A549 (cell line): ENCODE measurements around the gene TMEM108.

ENCODE experiments used
- CHD4 ChIP-seq: fragments of 200-600 bp; sonication (generic); IDR thresholded peaks from 2 replicates; pipeline ENCODE4 v1.6.1; 2016; ENCODE audit warnings: antibody characterized with exemption, mild to moderate bottlenecking, borderline replicate concordance
- NFE2L2 ChIP-seq: fragments of 150-350 bp; conservative IDR thresholded peaks from 2 replicates; pipeline ENCODE4 v1.6.1; 2014; ENCODE audit warnings: low read length
- POLR2A ChIP-seq: IDR thresholded peaks from 2 replicates; pipeline ENCODE4 v1.6.1; 2012; ENCODE audit warnings: mild to moderate bottlenecking, low read length
- RFX5 ChIP-seq: fragments of 450-650 bp; IDR thresholded peaks from 2 replicates; pipeline ENCODE4 v1.7.1; 2014; ENCODE audit warnings: antibody characterized with exemption, mild to moderate bottlenecking, moderate library complexity
- RNF2 ChIP-seq: fragments of 200-600 bp; sonication (generic); IDR thresholded peaks from 2 replicates; pipeline ENCODE4 v1.6.1; 2016; ENCODE audit warnings: low read depth, mild to moderate bottlenecking, antibody characterized with exemption, moderate library complexity, borderline replicate concordance
- SREBF2 ChIP-seq: fragments of 450-650 bp; IDR thresholded peaks from 2 replicates; pipeline ENCODE4 v1.6.1; 2014; ENCODE audit warnings: mild to moderate bottlenecking, moderate library complexity
- TF ChIP-seq, protein P1 (sequence below): fragments of 200-600 bp; sonication (generic); IDR thresholded peaks from 2 replicates; pipeline ENCODE4 v1.6.1; 2016; ENCODE audit warnings: antibody characterized with exemption, mild to moderate bottlenecking, moderate library complexity
- TF ChIP-seq, protein P2 (sequence below): fragments of >200 bp; sonication (Bioruptor Twin); formaldehyde crosslinking; IDR thresholded peaks from 3 replicates; pipeline ENCODE4 v1.5.1; 2016
- TF ChIP-seq, protein P3 (sequence below): IDR thresholded peaks from 2 replicates; pipeline ENCODE4 v1.6.1; 2012
- TF ChIP-seq, protein P4 (sequence below): fragments of 450-650 bp; IDR thresholded peaks from 2 replicates; pipeline ENCODE4 v1.6.1; 2014; ENCODE audit warnings: antibody characterized with exemption
- TF ChIP-seq, protein P5 (sequence below): IDR thresholded peaks from 2 replicates; pipeline ENCODE4 v1.6.1; 2012

DNA sequence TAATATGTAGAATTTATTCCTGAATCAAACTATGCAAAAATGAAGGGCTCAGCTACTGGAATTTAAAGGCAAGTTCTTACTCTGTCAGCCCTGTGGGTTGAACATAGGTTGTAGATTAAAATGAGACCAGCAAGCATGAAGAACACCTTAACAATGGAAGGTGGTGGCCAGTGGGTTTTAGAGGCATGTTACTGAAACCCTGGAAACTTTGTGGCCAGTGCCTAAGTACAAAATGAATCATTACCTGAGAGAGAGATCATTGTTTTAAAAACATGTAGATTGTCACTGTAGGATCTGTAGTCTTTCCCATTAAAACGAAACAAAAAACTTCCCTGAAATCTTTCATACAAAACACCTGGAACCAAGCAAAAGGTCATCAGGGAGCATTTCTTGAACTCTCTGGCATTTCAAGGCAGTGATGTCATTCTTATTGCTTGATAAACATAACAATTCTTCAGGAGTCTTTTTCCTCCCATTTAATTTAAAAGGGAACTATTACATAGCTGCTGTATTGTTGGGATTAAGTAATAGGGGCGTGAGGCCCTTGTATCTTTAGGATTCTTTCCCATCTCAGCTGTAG lies 51.8 kb downstream of the TMEM108 start:
- TF ChIP-seq, protein P1, sequence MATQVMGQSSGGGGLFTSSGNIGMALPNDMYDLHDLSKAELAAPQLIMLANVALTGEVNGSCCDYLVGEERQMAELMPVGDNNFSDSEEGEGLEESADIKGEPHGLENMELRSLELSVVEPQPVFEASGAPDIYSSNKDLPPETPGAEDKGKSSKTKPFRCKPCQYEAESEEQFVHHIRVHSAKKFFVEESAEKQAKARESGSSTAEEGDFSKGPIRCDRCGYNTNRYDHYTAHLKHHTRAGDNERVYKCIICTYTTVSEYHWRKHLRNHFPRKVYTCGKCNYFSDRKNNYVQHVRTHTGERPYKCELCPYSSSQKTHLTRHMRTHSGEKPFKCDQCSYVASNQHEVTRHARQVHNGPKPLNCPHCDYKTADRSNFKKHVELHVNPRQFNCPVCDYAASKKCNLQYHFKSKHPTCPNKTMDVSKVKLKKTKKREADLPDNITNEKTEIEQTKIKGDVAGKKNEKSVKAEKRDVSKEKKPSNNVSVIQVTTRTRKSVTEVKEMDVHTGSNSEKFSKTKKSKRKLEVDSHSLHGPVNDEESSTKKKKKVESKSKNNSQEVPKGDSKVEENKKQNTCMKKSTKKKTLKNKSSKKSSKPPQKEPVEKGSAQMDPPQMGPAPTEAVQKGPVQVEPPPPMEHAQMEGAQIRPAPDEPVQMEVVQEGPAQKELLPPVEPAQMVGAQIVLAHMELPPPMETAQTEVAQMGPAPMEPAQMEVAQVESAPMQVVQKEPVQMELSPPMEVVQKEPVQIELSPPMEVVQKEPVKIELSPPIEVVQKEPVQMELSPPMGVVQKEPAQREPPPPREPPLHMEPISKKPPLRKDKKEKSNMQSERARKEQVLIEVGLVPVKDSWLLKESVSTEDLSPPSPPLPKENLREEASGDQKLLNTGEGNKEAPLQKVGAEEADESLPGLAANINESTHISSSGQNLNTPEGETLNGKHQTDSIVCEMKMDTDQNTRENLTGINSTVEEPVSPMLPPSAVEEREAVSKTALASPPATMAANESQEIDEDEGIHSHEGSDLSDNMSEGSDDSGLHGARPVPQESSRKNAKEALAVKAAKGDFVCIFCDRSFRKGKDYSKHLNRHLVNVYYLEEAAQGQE, result no peak
- no peak for TF ChIP-seq CHD4
- TF ChIP-seq, protein P2, sequence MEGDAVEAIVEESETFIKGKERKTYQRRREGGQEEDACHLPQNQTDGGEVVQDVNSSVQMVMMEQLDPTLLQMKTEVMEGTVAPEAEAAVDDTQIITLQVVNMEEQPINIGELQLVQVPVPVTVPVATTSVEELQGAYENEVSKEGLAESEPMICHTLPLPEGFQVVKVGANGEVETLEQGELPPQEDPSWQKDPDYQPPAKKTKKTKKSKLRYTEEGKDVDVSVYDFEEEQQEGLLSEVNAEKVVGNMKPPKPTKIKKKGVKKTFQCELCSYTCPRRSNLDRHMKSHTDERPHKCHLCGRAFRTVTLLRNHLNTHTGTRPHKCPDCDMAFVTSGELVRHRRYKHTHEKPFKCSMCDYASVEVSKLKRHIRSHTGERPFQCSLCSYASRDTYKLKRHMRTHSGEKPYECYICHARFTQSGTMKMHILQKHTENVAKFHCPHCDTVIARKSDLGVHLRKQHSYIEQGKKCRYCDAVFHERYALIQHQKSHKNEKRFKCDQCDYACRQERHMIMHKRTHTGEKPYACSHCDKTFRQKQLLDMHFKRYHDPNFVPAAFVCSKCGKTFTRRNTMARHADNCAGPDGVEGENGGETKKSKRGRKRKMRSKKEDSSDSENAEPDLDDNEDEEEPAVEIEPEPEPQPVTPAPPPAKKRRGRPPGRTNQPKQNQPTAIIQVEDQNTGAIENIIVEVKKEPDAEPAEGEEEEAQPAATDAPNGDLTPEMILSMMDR, result no peak
- TF ChIP-seq, protein P3, sequence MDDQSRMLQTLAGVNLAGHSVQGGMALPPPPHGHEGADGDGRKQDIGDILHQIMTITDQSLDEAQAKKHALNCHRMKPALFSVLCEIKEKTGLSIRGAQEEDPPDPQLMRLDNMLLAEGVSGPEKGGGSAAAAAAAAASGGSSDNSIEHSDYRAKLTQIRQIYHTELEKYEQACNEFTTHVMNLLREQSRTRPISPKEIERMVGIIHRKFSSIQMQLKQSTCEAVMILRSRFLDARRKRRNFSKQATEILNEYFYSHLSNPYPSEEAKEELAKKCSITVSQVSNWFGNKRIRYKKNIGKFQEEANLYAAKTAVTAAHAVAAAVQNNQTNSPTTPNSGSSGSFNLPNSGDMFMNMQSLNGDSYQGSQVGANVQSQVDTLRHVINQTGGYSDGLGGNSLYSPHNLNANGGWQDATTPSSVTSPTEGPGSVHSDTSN, result no peak
- TF ChIP-seq, protein P4, sequence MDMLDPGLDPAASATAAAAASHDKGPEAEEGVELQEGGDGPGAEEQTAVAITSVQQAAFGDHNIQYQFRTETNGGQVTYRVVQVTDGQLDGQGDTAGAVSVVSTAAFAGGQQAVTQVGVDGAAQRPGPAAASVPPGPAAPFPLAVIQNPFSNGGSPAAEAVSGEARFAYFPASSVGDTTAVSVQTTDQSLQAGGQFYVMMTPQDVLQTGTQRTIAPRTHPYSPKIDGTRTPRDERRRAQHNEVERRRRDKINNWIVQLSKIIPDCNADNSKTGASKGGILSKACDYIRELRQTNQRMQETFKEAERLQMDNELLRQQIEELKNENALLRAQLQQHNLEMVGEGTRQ, result no peak
- no peak for TF ChIP-seq SREBF2
- no peak for TF ChIP-seq NFE2L2
- TF ChIP-seq RFX5, result no peak
- no peak for TF ChIP-seq POLR2A
- TF ChIP-seq RNF2, result no peak
- TF ChIP-seq, protein P5, sequence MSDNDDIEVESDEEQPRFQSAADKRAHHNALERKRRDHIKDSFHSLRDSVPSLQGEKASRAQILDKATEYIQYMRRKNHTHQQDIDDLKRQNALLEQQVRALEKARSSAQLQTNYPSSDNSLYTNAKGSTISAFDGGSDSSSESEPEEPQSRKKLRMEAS, result no peak
